ENCODE results near the gene AP1M2. TPM values are rescaled to one million over a fixed set of nuclear protein-coding genes. Genes with fewer than 3 reads are reported as not detected.

Gene AP1M2
- total RNA-seq, 1 experiment from 2014 or later = 2.5 TPM

DNA sequence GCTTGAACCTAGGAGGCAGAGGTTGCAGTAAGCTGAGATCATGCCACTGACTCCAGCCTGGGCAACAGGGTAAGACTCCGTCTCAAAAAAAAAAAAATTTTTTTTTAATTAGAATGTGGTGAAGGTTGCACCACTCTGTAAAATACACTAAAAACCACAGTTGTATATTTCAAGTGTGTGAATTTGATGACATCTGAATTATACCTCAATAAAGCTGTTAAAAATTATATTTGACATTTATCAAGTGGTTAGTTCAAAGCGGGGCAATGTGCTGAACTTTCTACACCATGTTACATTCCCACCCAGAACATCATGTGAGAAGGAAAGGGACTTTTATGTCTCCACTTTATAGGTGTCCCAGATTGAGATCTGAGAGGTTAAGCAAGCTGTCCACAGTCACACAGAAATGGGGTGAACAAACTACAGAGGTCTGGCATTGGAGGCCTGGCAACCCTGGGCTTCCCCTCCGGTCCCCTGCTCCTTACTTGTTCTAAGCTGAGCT lies 63.9 kb downstream of the AP1M2 start:
- H3K36me3 ChIP-seq (ENCODE audit: insufficient read depth, low read length, poor library complexity, severe bottlenecking) = no peaks in the 10 kb centered on the region
- TF ChIP-seq EZH2 (IDR thresholded peaks at IDR 0.05; ENCODE audit: borderline replicate concordance, low read depth, low read length, poor library complexity, severe bottlenecking) = no peak
- TF ChIP-seq, protein P1, sequence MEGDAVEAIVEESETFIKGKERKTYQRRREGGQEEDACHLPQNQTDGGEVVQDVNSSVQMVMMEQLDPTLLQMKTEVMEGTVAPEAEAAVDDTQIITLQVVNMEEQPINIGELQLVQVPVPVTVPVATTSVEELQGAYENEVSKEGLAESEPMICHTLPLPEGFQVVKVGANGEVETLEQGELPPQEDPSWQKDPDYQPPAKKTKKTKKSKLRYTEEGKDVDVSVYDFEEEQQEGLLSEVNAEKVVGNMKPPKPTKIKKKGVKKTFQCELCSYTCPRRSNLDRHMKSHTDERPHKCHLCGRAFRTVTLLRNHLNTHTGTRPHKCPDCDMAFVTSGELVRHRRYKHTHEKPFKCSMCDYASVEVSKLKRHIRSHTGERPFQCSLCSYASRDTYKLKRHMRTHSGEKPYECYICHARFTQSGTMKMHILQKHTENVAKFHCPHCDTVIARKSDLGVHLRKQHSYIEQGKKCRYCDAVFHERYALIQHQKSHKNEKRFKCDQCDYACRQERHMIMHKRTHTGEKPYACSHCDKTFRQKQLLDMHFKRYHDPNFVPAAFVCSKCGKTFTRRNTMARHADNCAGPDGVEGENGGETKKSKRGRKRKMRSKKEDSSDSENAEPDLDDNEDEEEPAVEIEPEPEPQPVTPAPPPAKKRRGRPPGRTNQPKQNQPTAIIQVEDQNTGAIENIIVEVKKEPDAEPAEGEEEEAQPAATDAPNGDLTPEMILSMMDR (conservative IDR thresholded peaks at IDR 0.05; ENCODE audit: low read depth, low read length) = no peak
- H3K4me3 ChIP-seq (ENCODE audit: low read depth, low read length, poor library complexity, severe bottlenecking) = no peak overlapping the region
- no peak overlapping the region for H3K27ac ChIP-seq (ENCODE audit: low read depth, low read length, poor library complexity, severe bottlenecking)
- intact Hi-C loops (cut with micrococcal nuclease; ENCODE audit: unreplicated experiment) = no loop called here
- H3K4me1 ChIP-seq (ENCODE audit: insufficient read depth, low read length, poor library complexity, severe bottlenecking) = no peaks in the 10 kb centered on the region
- H3K27me3 ChIP-seq (replicated peaks; ENCODE audit: insufficient read depth, low read depth, low read length, poor library complexity) = no peaks in the 10 kb centered on the region
- no peak for DNase-seq (ENCODE audit: low spot score)
- no peaks in the 10 kb centered on the region for H3K9me3 ChIP-seq (ENCODE audit: low read depth, low read length, poor library complexity, severe bottlenecking)
- CTCF ChIA-PET = interaction anchor here (0.6 kb wide), 1 partner anchor 43 kb away, joined by 4 read pairs; the partner anchor contains the start of gene KRI1
- no TSS peak for BruUV-seq (replicated peaks)
- POLR2A ChIA-PET (ENCODE audit: low non-redundant PET) = no interaction called here

Small RNA genes lying within 50 kb of the gene (microRNA-seq; reads per million reads assigned to microRNA genes)
- gene MIR1238 = not detected

Other genes with a start within 250 kb of the AP1M2 start
- gene ICAM3, start 247.7 kb downstream of the AP1M2 start, total RNA-seq (2021) = 2.6 and 3.2 TPM in 2 replicates
- gene TYK2, start 206.7 kb downstream of the AP1M2 start, total RNA-seq (2021) = 118 and 121 TPM in 2 replicates
- 272 and 288 TPM in 2 replicates for gene CDC37, start 183.8 kb downstream of the AP1M2 start, total RNA-seq (2021)
- 32.5 and 40.1 TPM in 2 replicates for gene PDE4A, start 166.8 kb downstream of the AP1M2 start, total RNA-seq (2021)
- 112 TPM in 2 replicates for gene KEAP1, start 84.0 kb downstream of the AP1M2 start, total RNA-seq (2021)
- 0.41 and 1.1 TPM in 2 replicates for gene S1PR5, start 69.9 kb downstream of the AP1M2 start, total RNA-seq (2021)
- gene ATG4D, start 43.4 kb downstream of the AP1M2 start, total RNA-seq (2021) = 52.1 and 57.1 TPM in 2 replicates
- gene KRI1, start 21.3 kb downstream of the AP1M2 start, total RNA-seq (2021) = 45.2 and 47.8 TPM in 2 replicates
- gene CDKN2D, start 18.3 kb downstream of the AP1M2 start, total RNA-seq (2021) = 12.7 and 14.6 TPM in 2 replicates
- gene SLC44A2, start 38.2 kb upstream of the AP1M2 start, total RNA-seq (2021) = 35.4 and 52.2 TPM in 2 replicates
- gene ILF3, start 67.0 kb upstream of the AP1M2 start, total RNA-seq (2021) = 665 and 683 TPM in 2 replicates
- 82.4 and 89.6 TPM in 2 replicates for gene QTRT1, start 114.1 kb upstream of the AP1M2 start, total RNA-seq (2021)
- gene DNM2, start 130.8 kb upstream of the AP1M2 start, total RNA-seq (2021) = 143 and 155 TPM in 2 replicates
- gene TMED1, start 248.9 kb upstream of the AP1M2 start, total RNA-seq (2021) = 23.1 and 27.3 TPM in 2 replicates